GM23248 (cell line): Measurements from ENCODE around the gene NAV2.

ENCODE experiments used
- EZH2 ChIP-seq: fragments of 200-600 bp; sonication (generic); IDR thresholded peaks from 2 replicates; pipeline ENCODE4 v1.6.1; 2018; ENCODE audit warnings: antibody characterized with exemption, mild to moderate bottlenecking; ENCODE audit not compliant: insufficient read depth, poor library complexity, severe bottlenecking
- EZH2phosphoT487 ChIP-seq: fragments of 200-600 bp; sonication (generic); IDR thresholded peaks from 2 replicates; pipeline ENCODE4 v1.6.1; 2018; ENCODE audit warnings: antibody characterized with exemption, moderate library complexity, mild to moderate bottlenecking, low read depth; ENCODE audit not compliant: insufficient read depth

DNA sequence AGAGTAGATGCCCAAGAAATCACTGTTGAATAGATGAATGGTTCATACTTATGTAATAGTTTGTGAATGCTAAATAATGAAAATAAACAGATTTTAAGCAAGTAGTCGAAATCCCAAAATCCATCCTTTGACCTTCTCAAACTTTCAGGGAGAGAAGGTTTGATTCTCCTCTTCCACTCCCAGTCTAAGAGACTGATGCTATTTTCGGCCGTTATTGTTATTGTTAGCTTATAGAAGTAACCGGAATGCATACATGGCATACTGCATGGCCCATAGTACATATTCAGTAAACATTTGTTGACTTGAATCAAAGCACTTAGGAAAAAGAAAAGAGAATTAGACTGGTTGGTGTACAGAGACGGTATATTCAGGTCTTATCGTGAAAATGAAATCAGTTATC, 76.6 kb downstream of the NAV2 start:
- TF ChIP-seq EZH2 (no peak), EZH2phosphoT487 (no peak)
